Activated T-helper 1 cell treated with anti-CD3 and anti-CD28 coated beads, Interleukin-12 subunit alpha, Interleukin-12 subunit beta, Interleukin-2, Interleukin-4 antibody, amounts not matched to agents 30 ng/mL and 10 ng/mL and 1 ng/mL, durations not matched to agents 14 hours and 24 hours and 36 hours (primary cell): ENCODE results near the gene SCARF2. TPM values are rescaled to one million over a fixed set of nuclear protein-coding genes. Genes with fewer than 3 reads are reported as not detected.
A peak's percentile ranks its signal among the peaks of the same experiment; 100 is the strongest.
"Not testable (repeated sequence)": the region's sequence is repeated elsewhere in the genome, so short reads cannot be mapped to it uniquely, and the experiment has no call there.

Source experiments
- DNase-seq: peaks from one replicate; pipeline ENCODE4 v3.0.0; 2021; ENCODE audit warnings: low spot score
- H3K27ac Mint-ChIP-seq: one replicate; pipeline ENCODE4 v1.8.0; 2021; ENCODE audit warnings: mild to moderate bottlenecking, mixed read lengths
- H3K27me3 Mint-ChIP-seq: one replicate; pipeline ENCODE4 v1.8.0; 2022; ENCODE audit warnings: mild to moderate bottlenecking, moderate library complexity, mixed read lengths; ENCODE audit not compliant: insufficient read depth
- H3K36me3 Mint-ChIP-seq: one replicate; pipeline ENCODE4 v1.8.0; 2021; ENCODE audit warnings: low read depth, mixed read lengths
- H3K4me1 Mint-ChIP-seq: one replicate; pipeline ENCODE4 v1.8.0; 2021; ENCODE audit warnings: low read depth, mixed read lengths
- H3K4me3 Mint-ChIP-seq: one replicate; pipeline ENCODE4 v1.8.0; 2021; ENCODE audit warnings: mild to moderate bottlenecking, moderate library complexity, mixed read lengths
- H3K9me3 Mint-ChIP-seq: one replicate; pipeline ENCODE4 v1.8.0; 2021; ENCODE audit warnings: mixed read lengths
- intact Hi-C: fragments of 100-400 bp; cut with micrococcal nuclease; formaldehyde crosslinking; loops from one replicate; pipeline ENCODE4 v1.15.1; 2024
- total RNA-seq: library from RNA; stranded (reverse); gene quantifications from 2 replicates; pipeline ENCODE4 v1.2.3, GENCODE V29; 2022

SCARF2 gene
- total RNA-seq, 1 donor from 2014 or later, result 0.41 TPM

DNA sequence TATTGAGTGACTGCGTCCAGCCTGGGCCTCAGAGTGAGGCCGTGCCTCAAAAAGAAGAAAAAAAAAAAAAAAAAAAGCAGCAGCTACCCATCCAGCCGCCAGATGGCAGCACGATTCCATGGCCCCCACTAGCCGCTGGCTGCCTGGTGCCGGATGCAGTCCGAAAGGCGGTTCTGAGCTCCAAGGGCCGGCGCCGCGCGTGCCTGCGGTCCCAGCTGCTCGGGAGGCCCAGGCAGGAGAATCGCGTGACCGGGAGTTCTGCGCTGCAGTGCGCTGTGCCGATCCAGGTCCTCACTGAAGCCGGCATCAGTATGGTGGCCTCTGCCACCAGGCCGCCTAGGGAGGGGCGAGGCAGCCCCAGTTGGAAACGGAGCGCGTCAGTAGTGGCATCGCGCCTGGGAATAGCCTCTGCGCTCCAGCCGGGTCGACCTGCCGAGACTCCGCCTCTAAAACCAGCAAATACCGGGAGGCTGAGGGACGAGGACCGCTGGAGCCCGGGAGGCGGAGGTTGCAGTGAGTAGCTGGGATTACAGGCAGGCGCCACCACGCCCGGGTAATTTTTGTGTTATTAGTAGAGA is 19.3 kb downstream of the SCARF2 start:
- Mint-ChIP-seq H3K27me3 (peaks cover 12% of the 10 kb centered on the region), H3K4me3 (no peak overlapping the region), H3K9me3 (no peaks in the 10 kb centered on the region), H3K4me1 (no peaks in the 10 kb centered on the region), H3K27ac (no peak overlapping the region), H3K36me3 (no peaks in the 10 kb centered on the region)
- DNase-seq, result peak; percentile 58
- intact Hi-C loops, result loop anchor here (1.0 to 2.0 kb wide), 6 partner anchors 38 to 323 kb away; no protein-coding TSS in a partner anchor

DNA sequence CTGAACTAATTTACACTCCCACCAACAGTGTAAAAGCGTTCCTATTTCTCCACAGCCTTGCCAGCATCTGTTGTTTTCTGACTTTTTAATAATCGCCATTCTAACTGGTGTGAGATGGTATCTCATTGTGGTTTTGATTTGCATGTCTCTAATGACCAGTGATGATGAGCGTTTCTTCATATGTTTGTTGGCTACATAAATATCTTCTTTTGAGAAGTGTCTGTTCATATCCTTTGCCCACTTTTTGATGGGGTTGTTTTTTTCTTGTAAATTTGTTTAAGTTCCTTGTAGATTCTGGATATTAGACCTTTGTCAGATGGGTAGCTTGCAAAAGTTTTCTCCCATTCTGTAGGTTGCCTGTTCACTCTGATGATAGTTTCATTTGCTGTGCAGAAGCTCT is 21.9 kb downstream of the SCARF2 start:
- H3K27me3 Mint-ChIP-seq, result peaks cover 12% of the 10 kb centered on the region
- H3K36me3 Mint-ChIP-seq, H3K9me3 Mint-ChIP-seq, H3K27ac Mint-ChIP-seq, H3K4me1 Mint-ChIP-seq, H3K4me3 Mint-ChIP-seq, DNase-seq, intact Hi-C loops: not testable (repeated sequence)

DNA sequence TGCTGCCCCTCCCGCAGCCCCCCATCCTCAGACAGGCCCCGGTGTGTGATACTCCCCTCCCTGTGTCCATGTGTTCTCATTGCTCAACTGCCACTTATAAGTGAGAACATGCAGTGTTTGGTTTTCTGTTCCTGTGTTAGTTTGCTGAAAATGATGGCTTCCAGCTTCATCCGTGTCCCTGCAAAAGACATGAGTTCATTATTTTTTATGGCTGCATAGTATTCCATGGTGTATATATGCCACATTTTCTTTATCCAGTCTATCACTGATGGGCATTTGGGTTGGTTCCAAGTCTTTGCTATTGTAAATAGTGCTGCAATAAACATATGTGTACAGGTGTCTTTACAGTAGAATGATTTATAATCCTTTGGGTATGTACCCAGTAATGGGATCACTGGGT is 22.4 kb downstream of the SCARF2 start:
- H3K4me3 Mint-ChIP-seq, DNase-seq, H3K27ac Mint-ChIP-seq, H3K4me1 Mint-ChIP-seq, H3K36me3 Mint-ChIP-seq, intact Hi-C loops, H3K9me3 Mint-ChIP-seq: not testable (repeated sequence)
- H3K27me3 Mint-ChIP-seq, result peaks cover 12% of the 10 kb centered on the region

DNA sequence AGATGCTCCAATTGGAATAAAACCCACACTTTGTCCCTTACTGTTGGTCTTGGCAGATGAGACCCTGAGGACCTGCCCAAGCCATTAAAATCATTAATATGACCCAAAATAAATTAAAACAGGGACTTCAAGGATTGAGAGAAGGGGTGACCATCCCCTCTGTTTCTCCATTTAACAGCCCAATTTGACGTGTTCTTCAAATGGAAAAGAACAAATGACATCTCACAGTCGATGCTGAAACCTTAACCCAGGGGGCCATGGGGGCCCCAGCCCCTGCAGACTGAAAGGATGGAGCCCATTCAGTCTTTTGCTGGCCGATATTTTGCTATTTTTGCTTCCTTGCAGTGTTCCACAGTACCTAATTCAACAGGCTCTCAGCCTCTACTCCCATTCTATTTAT is 23.2 kb downstream of the SCARF2 start:
- H3K27ac Mint-ChIP-seq, result no peak overlapping the region
- no peak for DNase-seq
- no peak overlapping the region for H3K4me3 Mint-ChIP-seq
- H3K36me3 Mint-ChIP-seq, result no peaks in the 10 kb centered on the region
- H3K27me3 Mint-ChIP-seq, result peaks cover 10% of the 10 kb centered on the region
- H3K9me3 Mint-ChIP-seq, result no peaks in the 10 kb centered on the region
- intact Hi-C loops, result no loop called here
- H3K4me1 Mint-ChIP-seq, result no peaks in the 10 kb centered on the region

DNA sequence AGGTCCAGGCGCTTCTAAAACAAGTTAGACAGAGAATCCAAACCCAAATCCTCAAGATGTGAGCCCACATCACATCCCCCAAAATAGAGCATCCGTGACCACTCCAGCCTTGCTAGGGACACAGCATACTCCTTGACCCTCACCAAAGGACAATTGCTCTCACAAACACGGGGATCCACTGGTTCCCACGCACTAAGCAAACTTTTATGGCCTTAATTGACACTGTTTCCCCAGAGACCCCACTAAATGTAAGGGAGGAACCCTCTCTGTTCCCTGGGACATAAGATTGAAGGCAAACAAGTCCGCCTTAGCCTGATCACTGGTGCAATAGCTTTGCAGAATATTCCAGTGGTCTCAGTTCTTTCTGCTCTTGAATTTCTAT is 23.6 kb downstream of the SCARF2 start:
- intact Hi-C loops, result no loop called here
- DNase-seq, result no peak
- Mint-ChIP-seq H3K9me3 (no peaks in the 10 kb centered on the region), H3K4me3 (no peak overlapping the region), H3K36me3 (no peaks in the 10 kb centered on the region), H3K4me1 (no peaks in the 10 kb centered on the region), H3K27ac (no peak overlapping the region), H3K27me3 (peaks cover 9% of the 10 kb centered on the region)

DNA sequence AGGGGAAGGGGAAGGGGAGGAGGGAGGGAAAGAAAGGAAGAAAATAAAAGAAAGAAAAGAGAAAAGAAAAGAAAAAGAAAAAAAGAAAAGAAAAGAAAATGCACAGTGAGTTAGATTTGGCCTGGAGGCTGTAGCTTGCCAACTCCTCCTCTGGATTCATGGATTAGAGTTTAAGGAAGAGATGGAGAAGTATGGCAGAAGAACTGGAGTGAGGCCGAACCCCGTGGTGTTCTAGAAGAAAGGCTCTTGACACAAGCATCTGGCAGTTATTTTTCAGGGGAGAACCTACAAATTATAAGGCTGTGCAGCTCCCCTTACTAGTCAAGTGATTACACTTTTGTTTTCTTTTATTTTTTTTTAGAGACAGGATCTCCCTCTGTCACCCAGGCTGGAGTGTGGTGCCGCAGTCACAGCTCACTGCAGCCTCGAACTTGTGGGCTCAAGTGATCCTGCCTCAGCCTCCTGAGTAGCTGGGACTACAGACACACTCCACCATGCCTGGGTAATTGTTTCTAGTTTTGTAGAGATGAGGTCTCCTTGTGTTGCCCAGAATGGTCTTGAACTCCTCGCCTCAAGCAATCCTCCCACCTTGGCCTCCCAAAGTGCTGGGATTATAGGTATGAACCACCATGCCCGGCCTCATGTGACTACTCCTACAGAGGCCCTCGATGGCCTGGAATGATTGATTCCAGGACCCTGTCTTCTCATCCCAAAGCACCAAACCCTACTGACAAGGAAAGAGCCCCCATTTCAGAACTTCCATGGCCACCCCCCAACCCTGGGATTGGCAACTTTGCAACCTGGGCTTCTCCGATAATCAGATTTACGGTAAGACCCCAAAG is 24.2 kb downstream of the SCARF2 start:
- peaks cover 9% of the 10 kb centered on the region for H3K27me3 Mint-ChIP-seq
- intact Hi-C loops, result no loop called here
- H3K4me3 Mint-ChIP-seq, result no peak overlapping the region
- H3K27ac Mint-ChIP-seq, result no peak overlapping the region
- H3K4me1 Mint-ChIP-seq, result no peaks in the 10 kb centered on the region
- H3K9me3 Mint-ChIP-seq, result no peaks in the 10 kb centered on the region
- DNase-seq, result no peak
- H3K36me3 Mint-ChIP-seq, result no peaks in the 10 kb centered on the region

DNA sequence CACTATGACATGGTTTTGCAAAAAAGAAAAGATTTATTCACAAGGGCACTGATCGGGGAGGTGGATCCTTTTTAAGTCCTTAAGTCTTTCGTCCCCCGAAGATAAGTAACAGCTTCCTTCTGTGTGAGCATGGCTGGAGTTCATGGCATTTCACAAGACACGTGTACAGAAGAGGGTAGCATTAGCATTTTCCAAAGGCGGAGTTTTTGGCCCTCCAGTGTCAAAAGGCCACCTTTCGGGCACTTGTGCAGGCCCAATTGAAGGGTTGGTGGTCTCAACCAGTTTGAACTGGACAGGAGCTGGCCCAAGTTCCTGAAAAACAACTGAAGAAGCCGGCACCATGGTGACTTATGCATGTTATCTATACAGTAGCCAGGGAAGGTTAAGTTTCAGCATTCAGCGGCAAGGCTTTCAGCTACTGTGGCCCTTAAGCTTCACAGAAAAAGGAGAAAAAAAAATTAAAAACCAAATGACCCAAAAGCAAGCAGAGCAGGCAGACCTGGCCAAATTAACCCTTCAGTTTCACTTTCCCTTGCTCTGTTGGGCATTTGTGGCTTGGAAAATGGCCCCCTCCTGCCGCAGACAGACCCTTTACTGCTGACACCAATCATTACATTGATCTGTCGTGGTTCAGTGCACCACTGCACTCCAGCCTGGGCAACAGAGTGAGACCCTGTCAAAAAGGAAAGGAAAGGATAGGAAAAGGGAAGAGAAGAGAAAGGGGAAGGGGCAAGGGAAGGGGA is 25.0 kb downstream of the SCARF2 start:
- intact Hi-C loops, result no loop called here
- Mint-ChIP-seq H3K27me3 (peaks cover 9% of the 10 kb centered on the region), H3K27ac (no peak overlapping the region), H3K4me1 (no peaks in the 10 kb centered on the region), H3K36me3 (no peaks in the 10 kb centered on the region), H3K9me3 (no peaks in the 10 kb centered on the region), H3K4me3 (no peak overlapping the region)
- no peak for DNase-seq

DNA sequence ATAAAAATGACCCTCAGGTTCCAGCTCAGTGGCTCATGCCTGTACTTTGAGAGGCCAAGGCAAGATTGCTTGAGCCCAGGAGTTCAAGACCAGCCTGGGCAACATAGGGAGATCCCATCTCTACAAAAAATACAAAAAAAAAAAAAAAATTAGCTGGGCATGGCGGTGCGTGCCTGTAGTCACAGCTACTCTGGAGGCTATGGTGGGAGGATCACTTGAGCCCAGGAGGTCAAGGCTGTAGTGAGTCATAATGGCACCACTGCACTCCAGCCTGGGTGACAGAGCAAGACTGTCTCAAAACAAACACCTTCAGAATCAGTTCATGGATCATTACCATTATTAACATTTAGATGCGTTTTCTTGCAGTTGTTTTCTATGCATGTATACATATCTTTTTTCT is 28.2 kb downstream of the SCARF2 start:
- not testable (repeated sequence) for H3K4me3 Mint-ChIP-seq, H3K4me1 Mint-ChIP-seq, DNase-seq

DNA sequence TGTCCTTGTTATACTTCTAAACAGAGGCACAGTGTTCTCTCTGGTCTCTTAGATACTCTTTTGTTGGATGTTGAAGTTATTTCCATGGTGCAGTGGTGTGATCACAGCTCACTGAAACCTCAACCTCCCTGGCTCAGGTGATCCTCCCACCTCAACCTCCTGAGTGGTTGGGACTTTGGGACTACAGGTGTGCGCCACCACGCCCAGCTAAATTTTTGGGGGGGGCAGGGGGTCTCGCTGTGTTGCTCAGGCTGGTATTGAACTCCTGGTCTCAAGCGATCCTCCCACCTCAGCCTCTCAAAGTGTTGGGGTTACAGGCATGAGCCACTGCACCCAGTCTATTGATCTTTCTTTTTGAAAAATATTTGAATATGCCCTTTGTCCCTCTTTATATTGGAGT is 28.7 kb downstream of the SCARF2 start:
- no peak overlapping the region for H3K27ac Mint-ChIP-seq
- DNase-seq, result no peak
- intact Hi-C loops, result no loop called here
- no peak overlapping the region for H3K4me3 Mint-ChIP-seq
- peaks cover 5% of the 10 kb centered on the region for H3K36me3 Mint-ChIP-seq
- peaks cover under 1% of the 10 kb centered on the region for H3K27me3 Mint-ChIP-seq
- no peaks in the 10 kb centered on the region for H3K9me3 Mint-ChIP-seq
- H3K4me1 Mint-ChIP-seq, result peaks cover 2% of the 10 kb centered on the region

More for the DNA sequence above, 28.2 kb downstream of the SCARF2 start:
- intact Hi-C loops, H3K27me3 Mint-ChIP-seq, H3K9me3 Mint-ChIP-seq, H3K36me3 Mint-ChIP-seq, H3K27ac Mint-ChIP-seq: not testable (repeated sequence)

DNA sequence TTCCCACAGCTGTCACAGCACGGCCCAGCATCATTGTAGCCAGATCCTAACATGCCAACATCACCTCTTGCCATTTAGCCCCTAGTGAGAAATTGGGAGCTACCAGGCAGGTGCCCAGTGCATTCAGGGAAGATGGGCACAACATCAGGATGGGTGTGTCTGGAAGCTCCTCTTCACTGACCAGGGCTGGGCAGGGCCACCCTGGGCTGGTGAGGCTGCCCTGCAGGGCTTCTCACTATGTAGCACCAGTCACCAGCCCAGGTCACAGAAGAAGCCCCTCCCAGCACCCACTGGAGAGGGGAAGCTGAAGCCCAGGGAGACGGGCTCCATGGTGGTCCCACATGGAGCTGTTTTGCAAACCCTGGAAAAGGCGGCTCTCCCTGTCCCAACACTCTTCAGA is 29.8 kb downstream of the SCARF2 start:
- no peak overlapping the region for H3K4me3 Mint-ChIP-seq
- H3K9me3 Mint-ChIP-seq, result no peaks in the 10 kb centered on the region
- H3K36me3 Mint-ChIP-seq, result peaks cover 8% of the 10 kb centered on the region
- no peaks in the 10 kb centered on the region for H3K27me3 Mint-ChIP-seq
- no peak overlapping the region for H3K27ac Mint-ChIP-seq
- DNase-seq, result no peak
- H3K4me1 Mint-ChIP-seq, result peaks cover 12% of the 10 kb centered on the region
- intact Hi-C loops, result no loop called here

DNA sequence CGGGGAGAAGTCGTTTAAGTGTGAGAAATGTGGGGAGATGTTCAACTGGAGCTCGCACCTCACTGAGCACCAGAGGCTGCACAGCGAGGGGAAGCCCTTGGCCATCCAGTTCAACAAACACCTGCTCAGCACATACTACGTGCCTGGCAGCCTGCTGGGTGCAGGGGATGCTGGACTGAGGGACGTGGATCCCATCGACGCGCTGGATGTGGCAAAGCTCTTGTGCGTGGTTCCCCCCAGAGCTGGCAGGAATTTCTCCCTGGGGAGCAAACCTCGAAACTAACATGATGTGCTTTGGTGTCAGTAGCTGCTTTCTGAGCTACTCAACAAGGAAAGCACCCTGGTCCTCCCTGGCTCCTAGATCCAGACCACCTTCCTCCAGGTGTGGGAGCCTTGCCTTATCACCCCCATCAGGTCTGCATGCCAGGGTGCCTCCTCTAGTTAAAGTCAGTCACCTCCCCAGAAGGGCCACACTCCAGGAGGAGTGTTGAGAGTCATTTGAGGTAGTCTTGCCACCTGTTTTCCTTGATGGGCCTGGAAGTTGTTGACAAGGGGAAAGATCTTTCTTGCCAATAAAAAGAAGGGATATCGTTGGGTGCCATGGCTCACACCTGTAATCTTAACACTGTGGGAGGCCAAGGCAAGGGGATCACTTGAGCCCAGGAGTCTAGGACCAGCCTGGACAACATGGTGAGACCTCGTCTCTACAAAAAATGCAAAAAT is 30.8 kb downstream of the SCARF2 start:
- H3K27me3 Mint-ChIP-seq, result no peaks in the 10 kb centered on the region
- no peaks in the 10 kb centered on the region for H3K9me3 Mint-ChIP-seq
- no peak overlapping the region for H3K27ac Mint-ChIP-seq
- peaks cover 12% of the 10 kb centered on the region for H3K4me1 Mint-ChIP-seq
- no peak for DNase-seq
- H3K36me3 Mint-ChIP-seq, result peaks cover 8% of the 10 kb centered on the region
- intact Hi-C loops, result no loop called here
- H3K4me3 Mint-ChIP-seq, result no peak overlapping the region

DNA sequence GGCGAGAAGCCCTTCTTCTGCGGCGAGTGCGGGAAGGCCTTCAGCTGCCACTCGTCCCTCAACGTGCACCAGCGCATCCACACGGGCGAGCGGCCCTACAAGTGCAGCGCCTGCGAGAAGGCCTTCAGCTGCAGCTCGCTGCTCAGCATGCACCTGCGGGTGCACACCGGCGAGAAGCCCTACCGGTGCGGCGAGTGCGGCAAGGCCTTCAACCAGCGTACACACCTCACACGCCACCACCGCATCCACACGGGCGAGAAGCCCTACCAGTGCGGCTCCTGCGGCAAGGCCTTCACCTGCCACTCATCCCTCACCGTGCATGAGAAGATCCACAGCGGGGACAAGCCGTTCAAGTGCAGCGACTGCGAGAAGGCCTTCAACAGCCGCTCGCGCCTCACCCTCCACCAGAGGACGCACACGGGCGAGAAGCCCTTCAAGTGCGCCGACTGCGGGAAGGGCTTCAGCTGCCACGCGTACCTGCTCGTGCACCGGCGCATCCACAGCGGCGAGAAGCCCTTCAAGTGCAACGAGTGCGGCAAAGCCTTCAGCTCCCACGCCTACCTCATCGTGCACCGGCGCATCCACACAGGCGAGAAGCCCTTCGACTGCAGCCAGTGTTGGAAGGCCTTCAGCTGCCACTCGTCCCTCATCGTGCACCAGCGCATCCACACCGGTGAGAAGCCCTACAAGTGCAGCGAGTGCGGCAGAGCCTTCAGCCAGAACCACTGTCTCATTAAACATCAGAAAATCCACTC is 31.5 kb downstream of the SCARF2 start:
- Mint-ChIP-seq H3K27me3 (no peaks in the 10 kb centered on the region), H3K4me3 (no peak overlapping the region), H3K4me1 (peaks cover 12% of the 10 kb centered on the region), H3K27ac (no peak overlapping the region), H3K9me3 (no peaks in the 10 kb centered on the region), H3K36me3 (peaks cover 8% of the 10 kb centered on the region)
- intact Hi-C loops, result no loop called here
- DNase-seq, result no peak
